Stimulated activated CD4-positive, alpha-beta T cell treated with anti-CD3 and anti-CD28 coated beads, Interleukin-12 subunit alpha, Interleukin-12 subunit beta, amount 100 ng/mL, for 48 hours (primary cell): ENCODE results near the gene CCNC.

Experiments
- DNase-seq, 3 donors: peaks; one replicate each; pipeline ENCODE4 v3.0.0-alpha.2; 2020; ENCODE audit warnings: low read depth in 2 of 3, low spot score in 1 of 3

The CCNC gene, protein sequence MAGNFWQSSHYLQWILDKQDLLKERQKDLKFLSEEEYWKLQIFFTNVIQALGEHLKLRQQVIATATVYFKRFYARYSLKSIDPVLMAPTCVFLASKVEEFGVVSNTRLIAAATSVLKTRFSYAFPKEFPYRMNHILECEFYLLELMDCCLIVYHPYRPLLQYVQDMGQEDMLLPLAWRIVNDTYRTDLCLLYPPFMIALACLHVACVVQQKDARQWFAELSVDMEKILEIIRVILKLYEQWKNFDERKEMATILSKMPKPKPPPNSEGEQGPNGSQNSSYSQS

DNA sequence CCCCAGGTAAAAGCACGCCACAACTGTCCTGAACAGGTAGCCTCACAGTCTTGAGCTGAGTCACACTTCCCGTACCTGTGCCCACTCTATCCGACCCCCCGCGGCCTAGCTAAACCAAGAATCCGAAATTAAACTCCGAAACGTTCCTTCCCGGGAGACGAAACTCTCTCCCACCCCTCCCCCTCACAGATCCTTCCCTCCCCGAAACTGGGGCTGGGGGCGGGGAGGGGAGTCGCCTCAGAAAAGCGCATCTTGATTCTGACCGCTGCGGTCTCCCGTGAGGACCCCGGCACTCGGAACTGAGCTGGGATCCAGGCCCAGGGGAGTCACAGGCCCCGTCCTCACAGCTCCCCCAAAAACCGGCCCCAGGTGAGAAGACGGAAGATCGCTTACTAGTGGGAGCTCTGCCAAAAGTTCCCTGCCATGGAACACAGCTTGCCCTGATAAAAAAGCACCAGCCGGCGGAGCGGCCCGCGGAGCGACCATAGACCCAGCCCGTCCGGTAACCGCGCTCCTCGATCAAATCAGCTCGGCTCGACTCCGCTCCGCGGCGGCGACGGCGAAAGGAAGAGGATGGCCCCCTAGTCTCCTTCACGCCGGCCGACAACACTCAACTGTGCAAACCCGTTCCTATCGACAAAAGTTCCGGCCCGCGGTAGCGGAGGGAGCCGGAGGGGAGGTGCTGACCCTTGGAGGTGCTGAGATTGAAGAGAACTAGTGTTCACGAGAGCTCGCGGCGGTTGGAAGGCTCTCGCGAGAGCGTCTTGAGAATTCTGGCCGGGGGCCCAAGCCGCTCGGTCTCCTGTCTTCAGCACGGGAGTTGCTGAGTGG is at the start of gene CCNC:
TSS of gene CCNC (minus strand) at position 558 of the 831 bp plus-strand sequence. CDS start at position 425, 133 bp downstream.
- DNase-seq = peak; percentile 85 to 93 (median 87)

DNA sequence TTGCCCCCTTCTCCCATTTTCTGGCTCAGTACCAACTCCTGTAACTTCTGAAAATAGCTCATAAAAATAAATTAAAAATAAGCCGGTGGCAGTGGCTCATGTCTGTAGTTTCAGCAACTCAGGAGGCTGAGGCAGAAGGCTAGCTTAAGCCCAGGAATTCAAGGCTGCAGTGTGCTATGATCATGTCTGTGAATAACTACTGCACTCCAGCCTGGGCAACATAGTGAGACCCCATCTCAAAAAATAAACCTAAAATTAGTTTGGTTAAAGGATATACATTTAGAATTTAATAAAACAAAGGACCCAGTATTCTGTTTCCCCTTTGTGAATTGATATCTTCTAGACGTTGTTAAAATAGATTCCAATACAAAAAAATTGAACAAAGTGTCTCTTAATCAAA is 48.7 kb upstream of the CCNC start:
- no peak for DNase-seq

DNA sequence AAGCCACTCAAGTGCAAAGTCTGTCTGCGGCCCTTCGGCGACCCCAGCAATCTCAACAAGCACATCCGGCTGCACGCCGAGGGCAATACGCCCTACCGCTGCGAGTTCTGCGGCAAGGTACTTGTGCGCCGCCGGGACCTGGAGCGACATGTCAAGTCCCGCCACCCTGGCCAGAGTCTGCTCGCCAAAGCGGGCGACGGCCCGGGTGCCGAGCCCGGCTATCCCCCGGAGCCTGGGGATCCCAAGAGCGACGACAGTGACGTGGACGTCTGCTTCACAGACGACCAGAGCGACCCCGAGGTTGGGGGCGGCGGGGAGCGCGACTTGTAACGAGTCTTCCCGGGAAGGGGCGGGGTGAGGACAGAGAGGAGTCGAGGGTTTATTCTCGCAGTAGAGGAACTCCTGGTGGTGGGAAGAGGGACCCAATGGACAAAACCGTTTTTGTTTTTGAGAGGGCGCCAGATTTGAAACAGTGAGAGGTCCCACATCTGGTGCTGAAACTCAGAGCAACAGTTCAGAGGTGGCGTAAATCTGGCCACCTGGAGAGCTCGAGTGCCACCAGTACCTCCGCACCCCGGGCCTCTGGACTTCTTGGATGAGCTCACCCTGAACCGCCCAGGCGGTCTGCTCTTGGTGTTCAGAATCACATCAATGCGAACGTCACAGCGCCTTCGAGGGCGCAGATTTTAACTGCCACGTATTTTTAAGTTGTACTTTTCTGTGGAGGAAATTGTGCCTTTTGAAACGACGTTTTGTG is 46.1 kb upstream of the CCNC start:
- no peak for DNase-seq

DNA sequence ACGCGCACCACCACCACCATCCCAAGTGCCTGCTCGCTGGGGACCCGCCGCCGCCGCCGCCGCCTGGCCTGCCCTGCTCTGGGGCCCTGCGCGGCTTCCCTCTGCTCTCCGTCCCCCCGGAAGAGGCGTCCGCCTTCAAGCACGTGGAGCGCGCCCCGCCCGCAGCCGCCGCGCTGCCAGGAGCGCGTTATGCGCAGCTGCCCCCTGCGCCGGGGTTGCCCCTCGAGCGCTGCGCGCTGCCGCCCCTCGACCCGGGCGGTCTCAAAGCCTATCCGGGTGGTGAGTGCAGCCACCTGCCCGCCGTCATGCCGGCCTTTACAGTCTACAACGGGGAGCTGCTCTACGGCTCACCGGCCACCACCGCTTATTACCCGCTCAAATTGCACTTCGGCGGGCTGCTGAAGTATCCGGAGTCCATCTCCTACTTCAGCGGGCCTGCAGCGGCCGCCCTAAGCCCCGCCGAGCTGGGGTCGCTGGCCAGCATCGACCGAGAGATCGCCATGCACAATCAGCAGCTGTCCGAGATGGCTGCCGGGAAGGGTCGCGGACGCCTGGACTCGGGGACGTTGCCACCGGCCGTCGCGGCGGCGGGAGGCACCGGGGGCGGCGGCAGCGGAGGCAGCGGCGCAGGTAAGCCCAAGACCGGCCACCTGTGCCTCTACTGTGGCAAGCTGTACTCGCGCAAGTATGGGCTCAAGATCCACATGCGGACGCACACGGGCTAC is 45.4 kb upstream of the CCNC start:
- DNase-seq = no peak

DNA sequence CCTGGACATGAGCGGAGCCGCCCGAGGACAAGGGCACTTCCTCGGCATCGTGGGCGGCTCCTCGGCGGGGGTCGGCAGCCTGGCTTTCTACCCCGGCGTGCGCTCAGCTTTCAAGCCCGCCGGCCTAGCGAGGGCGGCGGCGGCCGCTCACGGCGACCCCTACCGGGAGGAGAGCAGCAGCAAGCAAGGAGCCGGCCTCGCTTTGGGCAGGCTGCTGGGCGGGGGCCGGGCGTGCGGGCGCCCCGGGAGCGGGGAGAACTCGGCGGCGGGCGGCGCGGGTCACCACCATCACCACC is 44.9 kb upstream of the CCNC start:
- peak in 1 of 3 donors; percentile 45 for DNase-seq

DNA sequence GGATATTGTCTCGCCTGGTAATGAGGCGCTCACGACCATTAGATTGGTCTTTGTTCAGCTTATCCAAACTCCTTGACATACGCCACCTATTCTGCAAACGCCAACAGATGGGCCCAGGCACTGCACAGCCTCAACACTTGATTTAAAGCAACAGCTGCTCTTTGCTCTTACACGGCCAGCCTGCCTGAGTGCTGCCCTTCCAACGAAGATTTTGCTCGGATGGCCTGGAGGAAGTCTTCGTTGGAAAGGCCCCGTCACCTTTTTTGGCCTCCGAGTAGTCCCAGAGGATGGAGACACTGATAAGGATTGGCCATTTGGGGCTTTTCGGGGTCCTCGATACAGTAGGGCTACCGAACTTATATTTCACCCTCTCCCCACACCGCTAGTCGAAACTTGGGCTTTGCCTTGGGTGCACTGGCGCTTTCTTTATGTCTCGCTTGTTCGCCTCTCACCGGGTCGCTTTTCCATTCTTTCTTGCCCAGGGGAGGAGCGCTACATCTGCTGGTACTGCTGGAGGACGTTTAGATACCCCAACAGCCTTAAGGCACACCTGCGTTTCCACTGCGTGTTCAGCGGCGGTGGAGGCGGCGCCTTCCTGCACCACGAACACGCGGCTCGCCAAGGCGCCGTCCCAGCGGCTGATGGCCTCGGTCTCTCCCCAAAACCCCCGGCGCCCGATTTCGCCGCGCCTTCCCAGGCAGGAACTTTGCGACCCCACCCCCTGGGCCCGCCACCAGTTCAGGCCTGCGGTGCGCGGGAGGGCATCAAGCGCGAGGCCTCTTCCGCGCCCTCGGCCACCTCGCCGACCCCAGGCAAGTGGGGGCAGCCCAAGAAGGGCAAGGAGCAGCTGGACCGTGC is 44.3 kb upstream of the CCNC start:
- no peak for DNase-seq

DNA sequence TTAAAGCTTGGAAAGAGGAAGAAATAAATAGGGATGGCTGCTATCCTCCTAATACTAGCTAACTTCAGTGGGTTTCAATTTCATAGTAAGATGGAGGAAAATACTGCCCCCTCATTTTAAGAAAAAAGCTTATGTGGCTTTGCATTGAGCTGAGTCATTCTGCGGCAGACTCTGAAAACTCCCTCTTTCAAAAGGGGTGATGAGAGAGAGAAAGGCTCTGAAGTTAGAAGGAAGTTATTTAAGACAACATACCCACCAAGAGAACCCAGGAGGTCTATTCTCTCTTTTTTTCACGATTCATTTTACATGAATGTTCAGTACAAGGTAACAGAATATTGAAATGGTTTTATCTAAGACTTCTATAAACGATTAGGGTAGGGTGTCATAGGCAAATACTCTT is 42.7 kb upstream of the CCNC start:
- DNase-seq = no peak

DNA sequence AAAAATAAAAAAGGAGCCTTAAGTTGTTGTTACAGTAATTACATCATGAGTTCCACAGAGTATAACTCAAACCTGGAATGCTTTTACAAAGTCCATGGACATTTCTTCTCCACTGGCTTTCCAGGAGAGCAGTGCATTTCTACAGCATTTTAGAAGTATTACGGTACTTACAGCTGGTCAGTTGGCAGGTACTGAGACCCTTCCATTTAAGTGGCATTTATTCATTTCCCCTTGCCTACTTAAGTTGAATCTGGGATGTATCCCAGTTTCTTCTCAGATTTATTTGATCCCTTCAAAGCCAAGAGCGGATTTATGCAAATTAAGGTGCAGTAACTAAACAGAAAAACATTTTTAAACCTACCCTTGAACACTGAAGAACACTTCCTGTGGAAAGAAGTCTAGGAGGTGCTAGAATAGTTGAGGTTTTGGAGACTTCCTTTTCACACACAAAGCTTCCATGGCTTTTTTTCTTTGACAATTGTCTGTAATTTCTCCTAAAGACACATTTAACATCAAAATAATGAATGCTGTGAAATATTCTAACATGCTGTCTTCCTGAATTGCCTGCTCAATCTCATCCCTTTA is 41.5 kb upstream of the CCNC start:
- DNase-seq = no peak

DNA sequence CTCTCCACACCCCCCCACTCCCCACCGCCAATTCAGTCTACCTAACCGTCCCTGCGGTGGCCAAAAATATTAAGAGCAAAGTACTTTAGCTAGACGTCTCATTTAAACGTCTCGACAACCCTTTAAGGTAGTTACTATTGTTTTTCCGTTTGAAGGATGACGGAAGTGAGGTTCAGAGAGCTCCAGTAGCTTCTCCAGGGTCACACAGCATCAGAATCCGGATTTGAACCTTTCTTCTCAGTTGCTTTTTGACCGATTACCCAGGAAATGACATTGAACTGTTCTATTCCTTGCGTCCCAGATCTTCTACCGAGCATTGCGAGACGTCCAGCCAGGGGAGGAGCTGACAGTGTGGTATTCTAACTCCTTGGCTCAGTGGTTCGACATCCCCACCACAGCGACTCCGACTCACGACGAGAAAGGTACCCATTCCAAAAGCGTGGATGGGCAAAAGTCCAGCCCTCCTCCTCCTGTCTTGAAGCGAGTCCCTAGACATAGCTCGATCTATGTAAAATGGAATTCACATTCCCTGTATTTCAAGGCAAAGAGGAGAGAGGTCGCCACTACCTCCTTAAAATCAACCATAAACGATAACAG is 40.5 kb upstream of the CCNC start:
- DNase-seq = no peak

DNA sequence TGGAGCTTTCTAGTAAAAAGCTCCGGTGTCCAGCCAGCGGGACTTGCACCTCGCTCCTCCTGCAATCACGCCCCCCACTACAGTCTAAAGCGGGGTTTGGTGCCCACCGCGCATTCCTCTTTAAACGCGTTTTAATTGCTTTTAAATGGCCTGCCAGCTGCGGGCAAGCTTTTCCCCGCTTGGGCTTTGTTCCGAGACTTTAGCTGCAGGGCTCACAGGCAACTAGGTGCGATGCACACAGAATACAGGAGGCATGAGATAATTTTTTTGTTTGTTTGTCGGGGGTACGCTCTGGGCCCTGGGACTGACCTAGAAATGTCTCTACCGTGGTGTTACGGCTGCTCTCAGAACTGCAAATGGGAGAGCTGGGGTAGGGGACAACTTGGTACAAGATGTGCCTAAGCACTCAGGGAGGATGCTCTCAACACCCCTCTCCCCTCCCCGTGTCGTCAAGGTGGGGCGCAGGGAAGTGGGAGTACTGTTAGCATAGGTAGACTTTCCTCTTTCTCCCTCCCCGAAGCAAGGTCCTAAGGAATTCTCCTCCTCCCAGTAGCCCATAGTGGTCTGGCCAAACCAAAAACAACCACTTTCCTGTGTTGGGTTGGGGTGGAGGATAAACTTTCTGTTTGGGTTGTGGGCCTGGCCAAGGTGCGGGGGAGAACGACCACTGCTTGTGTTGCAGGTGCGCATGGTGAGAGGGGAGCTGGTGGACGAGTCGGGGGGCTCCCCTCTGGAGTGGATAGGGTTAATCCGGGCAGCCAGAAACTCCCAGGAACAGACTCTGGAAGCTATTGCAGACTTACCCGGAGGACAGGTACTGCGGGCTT is 39.8 kb upstream of the CCNC start:
- DNase-seq = no peak

DNA sequence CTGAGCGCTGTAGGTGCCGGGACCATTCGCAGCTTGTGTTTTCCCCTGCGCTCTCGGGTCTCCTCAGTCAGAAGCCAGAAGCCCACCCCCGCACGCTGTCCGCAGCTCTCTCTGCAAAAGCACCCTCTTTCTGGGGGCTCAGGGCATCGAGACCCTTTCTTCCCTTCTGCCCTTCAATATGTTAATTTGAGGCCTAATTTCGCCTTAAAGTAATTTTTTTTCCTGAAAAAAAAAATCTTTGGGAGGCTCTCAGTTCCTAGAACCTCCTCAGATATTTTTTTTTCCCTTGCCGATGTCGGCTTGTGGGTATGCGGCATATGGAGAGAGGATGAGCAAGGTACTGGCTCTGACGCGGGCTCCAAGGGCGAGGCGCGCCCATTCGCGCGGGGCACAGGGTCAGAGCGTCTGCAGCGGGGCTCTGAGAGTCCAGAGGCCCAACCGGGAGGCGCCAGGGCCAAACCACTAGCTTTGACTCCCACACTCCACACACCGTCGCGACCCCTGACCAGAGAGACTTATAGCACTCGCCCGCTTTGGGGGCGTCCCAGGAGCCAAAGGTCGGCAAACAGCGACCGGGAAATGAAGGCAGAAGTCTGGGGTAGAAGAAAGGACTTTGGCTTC is 39.1 kb upstream of the CCNC start:
- DNase-seq = no peak

DNA sequence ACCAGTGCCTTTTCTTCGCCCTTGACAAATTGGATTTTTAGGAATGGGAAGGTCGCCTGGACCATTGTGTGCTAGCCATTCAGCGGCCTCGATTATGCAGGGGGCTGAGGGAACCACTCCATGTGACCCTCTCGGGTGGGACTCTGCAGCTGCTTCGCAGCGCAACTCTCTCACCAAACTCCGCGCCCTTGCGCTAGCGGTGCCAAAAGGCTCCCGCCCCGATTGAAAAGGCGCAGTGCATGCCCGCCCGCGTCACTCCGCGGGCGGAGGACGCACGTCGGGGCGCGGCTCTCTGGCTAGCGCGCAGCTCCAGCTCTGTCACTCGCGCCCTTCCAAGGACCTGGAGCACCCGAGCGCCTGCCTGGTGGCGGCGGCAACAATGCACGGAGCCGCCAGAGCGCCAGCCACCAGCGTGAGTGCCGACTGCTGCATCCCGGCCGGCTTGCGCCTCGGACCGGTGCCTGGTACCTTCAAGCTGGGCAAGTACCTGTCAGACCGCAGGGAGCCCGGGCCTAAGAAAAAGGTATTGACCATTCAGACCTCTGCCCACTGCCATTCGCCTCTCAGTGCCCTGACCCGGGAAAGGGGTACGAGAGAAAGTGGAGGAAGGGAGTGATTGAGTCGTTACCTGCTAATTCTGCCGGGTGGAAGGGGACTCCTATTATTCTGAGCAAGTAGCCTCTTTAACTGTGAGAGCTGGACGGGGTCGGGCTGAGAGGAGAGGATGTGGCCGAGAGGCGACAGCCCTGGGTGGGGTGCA is 38.4 kb upstream of the CCNC start, which contains the start of gene PRDM13:
TSS of gene PRDM13 (plus strand) at position 178 of the 760 bp plus-strand sequence. CDS start at position 380, 202 bp downstream.
- DNase-seq = no peak

DNA sequence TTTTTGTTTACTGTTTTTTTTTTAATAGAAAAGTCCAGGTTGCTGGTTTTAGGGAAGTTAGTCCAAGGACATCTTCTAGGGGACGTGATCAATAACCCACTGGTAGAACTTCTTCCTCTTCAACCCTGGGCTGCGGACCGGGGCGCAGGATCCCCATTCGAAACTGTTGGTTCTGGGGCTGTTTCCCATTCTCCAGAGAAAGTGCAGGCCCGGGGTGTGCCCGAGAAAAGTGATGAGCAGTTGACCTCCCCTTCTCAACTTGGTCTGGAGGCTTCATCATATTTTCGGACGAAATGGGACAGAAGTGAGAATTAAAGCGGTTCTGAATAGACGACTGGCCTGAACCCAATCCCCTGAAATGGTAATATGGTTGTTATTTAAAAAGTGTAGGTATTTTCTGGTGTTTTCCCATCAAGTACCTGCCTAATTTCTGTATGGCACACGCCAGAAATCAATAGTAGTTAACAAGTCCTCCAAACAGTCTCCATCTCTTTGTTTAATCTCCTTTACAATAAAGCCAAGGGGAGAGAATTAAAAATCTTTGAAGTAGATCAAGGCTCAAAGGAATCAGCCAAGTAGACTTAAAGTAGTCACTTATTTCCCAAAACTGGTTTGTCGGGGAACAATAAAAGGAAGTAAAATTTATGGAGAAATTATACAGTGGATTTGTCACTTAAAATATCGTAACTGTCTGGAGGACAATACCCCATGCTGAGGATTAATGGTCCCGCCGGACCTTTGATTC is 37.6 kb upstream of the CCNC start:
- no peak for DNase-seq

DNA sequence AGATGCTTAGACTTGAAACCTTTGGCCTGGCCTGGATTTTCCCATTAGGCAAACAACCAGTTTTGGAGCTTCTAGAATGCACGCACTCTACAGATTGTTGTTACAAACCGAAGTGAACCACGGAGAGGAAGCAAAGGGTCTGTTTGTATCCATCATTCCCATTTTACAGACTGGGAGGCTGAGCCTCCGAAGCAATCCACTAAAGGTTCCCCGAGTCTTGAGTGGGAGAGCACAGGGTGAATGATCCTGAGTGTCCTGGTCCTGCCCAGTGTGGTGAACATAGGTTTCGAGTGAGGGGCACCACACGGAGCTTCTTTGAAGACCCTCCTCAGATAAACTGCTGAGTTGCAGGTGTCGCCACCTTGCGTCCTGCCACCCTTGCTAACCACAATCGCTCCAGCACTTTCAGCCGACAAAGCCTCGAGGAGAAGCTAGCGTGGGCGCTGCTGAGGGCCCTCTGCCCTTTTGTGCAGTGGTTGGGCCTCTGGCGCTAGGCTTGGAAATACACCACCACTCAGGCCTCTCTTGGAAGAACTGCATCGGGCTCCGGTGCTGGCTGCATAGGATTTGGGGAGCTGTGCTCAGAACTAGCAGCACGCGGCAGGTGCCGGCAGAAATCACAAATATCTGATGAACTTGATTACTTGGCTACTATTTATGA is 36.7 kb upstream of the CCNC start:
- no peak for DNase-seq

DNA sequence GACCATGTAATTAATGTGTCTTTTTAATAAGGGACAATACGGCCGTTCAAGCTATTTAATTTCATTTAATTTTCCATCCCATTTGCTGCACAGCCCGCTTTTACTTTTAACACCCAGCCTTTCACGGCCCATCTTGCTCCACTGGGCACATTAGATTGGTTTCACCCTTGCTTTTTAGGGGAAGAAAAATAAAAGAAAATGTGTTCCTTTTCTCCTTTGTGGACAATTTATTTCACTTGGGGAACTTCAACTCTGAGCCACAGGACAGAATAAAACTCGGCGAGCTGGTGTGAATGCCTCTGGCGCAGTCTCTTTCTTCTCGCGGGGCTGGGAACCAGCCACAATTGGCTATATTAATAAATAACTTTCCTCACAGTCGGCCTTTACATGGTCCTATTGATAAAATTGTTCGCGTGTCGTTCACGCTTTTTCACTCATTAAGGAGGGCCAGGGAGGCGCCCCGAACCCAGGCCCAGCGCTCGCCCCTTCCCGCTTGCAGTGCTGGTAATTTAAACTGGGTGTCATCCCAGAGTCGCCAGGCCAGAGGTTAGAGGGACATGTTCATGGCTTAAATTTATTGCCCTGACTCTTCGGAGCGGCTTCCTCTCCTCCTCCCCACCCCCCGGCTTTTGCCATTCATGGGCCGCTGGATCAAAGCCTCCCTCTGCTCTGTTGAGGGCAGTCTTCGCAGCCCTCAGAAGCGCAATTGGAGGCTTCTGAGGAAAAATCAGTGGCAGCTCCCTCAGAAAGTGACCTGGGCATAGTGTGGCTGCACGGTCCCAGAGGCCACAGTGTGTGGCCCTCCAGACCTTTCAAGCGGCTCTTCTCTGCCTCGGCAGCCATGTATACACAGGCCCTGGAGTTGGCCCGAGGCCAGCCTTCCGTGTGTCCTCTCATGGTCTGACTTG is 36.0 kb upstream of the CCNC start:
- no peak for DNase-seq
